ENCODE measurements around the gene RAB23. TPM values are rescaled to one million over a fixed set of nuclear protein-coding genes. Genes with fewer than 3 reads are reported as not detected.

Gene RAB23
- polyA plus RNA-seq, 1 experiment = 62.1 TPM

DNA sequence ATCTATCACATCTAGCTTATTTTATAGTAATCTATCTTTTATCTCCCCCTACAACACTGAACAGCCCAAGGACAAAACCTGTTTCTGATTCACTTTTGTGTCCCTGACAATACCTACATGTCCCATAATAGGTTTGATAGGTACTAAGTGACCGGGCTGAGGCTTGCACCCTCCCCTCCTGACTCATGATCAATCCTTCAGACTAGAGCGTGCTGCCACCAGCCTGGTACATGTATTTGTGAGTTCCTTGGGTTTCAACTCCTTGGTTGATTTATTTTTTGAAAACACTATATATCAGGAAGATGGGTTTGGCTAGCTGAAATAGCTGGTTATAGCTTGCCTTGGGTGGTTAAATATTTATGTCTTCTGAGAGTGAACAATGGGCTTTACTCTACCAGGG, 41.6 kb upstream of the RAB23 start:
- Histone ChIP-seq H3K9me3 (ENCODE audit: control insufficient read depth, insufficient read depth, low read length) (no peaks in the 10 kb centered on the region), H3K27me3 (ENCODE audit: control insufficient read depth, insufficient read depth, low read length) (no peaks in the 10 kb centered on the region), H3K4me3 (ENCODE audit: low read depth, low read length) (no peak overlapping the region), H3K27ac (ENCODE audit: low read depth, low read length) (peak overlapping the region; percentile 95)
- ChIA-PET POLR2A (no interaction called here), CTCF (interaction anchor here (0.5 to 1.0 kb wide), 2 partner anchors 52 to 107 kb away, joined by 3 to 7 read pairs; no protein-coding TSS in a partner anchor)
- DNase-seq (ENCODE audit: low read depth, low spot score) = no peak
- TF ChIP-seq, protein P1, sequence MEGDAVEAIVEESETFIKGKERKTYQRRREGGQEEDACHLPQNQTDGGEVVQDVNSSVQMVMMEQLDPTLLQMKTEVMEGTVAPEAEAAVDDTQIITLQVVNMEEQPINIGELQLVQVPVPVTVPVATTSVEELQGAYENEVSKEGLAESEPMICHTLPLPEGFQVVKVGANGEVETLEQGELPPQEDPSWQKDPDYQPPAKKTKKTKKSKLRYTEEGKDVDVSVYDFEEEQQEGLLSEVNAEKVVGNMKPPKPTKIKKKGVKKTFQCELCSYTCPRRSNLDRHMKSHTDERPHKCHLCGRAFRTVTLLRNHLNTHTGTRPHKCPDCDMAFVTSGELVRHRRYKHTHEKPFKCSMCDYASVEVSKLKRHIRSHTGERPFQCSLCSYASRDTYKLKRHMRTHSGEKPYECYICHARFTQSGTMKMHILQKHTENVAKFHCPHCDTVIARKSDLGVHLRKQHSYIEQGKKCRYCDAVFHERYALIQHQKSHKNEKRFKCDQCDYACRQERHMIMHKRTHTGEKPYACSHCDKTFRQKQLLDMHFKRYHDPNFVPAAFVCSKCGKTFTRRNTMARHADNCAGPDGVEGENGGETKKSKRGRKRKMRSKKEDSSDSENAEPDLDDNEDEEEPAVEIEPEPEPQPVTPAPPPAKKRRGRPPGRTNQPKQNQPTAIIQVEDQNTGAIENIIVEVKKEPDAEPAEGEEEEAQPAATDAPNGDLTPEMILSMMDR (IDR thresholded peaks at IDR 0.05; ENCODE audit: low read depth, low read length) = no peak

DNA sequence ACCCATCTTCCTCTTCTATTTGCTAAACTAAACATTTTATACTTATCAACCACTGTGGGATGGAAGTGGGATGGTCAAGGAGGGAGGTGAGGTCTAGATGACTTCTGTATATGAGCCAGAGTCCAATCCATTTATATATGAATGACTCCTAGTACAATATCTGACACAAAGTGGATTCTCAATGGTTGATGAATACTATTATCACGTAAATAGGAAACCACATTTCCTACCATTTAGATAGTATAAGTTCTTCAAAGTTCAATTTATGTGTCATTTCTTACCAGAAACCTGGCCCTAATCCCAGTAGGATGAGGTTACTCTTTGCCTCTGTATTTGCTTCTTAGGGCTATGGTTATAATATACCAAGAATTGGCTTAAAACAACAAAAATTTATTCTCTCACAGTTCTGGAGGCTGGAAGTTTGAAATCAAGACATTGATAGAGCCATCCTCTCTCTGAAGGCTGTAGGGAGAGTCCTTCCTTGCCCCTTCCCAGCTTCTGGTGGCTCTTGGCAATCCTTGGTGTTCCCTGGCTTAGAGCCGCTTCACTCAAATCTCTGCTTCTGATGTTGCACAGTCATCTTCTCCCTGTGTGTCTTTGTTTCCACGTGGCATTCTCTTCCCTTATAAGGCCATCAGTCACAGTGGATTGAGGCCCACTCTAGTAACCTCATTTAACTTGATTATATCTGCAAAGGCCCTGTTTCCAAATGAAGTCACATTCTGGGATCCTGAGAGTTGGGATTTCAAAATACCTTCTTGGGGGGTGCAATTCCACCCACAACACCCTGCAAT, 41.0 kb upstream of the RAB23 start:
- no peaks in the 10 kb centered on the region for H3K27me3 ChIP-seq (ENCODE audit: control insufficient read depth, insufficient read depth, low read length)
- TF ChIP-seq, protein P1 (IDR thresholded peaks at IDR 0.05; ENCODE audit: low read depth, low read length) = no peak
- DNase-seq (ENCODE audit: low read depth, low spot score) = peak; percentile 84
- ChIA-PET POLR2A (interaction anchor here (1.1 to 2.9 kb wide), 2 partner anchors 41 to 51 kb away, joined by 4 to 11 read pairs; partner anchors contain the start of gene RAB23), CTCF (interaction anchor here (0.5 to 1.0 kb wide), 2 partner anchors 53 to 108 kb away, joined by 3 to 7 read pairs; no protein-coding TSS in a partner anchor)
- H3K4me3 ChIP-seq (ENCODE audit: low read depth, low read length) = no peak overlapping the region
- H3K9me3 ChIP-seq (ENCODE audit: control insufficient read depth, insufficient read depth, low read length) = no peaks in the 10 kb centered on the region
- peak overlapping the region; percentile 95 for H3K27ac ChIP-seq (ENCODE audit: low read depth, low read length)

DNA sequence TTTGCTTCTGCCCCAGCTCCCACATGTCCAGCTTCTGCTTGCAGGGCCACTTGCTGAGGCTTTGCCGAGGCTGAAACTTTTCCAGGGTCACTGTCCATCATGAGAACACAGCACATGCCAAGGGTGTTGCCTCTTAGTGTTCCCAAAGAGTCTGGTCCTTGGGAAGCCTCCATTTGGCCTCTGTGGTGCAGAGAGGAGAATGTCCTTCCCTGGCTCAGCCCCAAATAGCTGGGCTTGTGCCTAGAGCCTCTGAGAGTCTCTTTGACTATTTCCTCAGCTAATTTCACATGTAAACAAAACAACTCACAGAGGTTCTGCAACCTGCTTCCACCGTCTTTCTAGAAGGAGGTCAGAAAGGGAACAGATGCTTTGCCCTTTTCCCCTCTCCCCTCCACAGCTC, 40.4 kb upstream of the RAB23 start:
- CTCF ChIA-PET = interaction anchor here (0.7 to 2.5 kb wide), 3 partner anchors 54 to 411 kb away, joined by 3 to 11 read pairs (median 3); no protein-coding TSS in a partner anchor
- POLR2A ChIA-PET = interaction anchor here (1.1 to 2.9 kb wide), 2 partner anchors 41 to 51 kb away, joined by 4 to 11 read pairs; partner anchors contain the start of gene RAB23
- Histone ChIP-seq H3K9me3 (ENCODE audit: control insufficient read depth, insufficient read depth, low read length) (no peaks in the 10 kb centered on the region), H3K27ac (ENCODE audit: low read depth, low read length) (peak overlapping the region; percentile 89), H3K4me3 (ENCODE audit: low read depth, low read length) (no peak overlapping the region), H3K27me3 (ENCODE audit: control insufficient read depth, insufficient read depth, low read length) (no peaks in the 10 kb centered on the region)
- TF ChIP-seq, protein P1 (IDR thresholded peaks at IDR 0.05; ENCODE audit: low read depth, low read length) = no peak
- no peak for DNase-seq (ENCODE audit: low read depth, low spot score)

GRCh38 chr6:57261926-57262325, 39.8 kb upstream of the RAB23 start:
- CTCF ChIA-PET = interaction anchor here (0.6 to 2.5 kb wide), 4 partner anchors 54 to 411 kb away, joined by 3 to 11 read pairs (median 3); no protein-coding TSS in a partner anchor
- no peak overlapping the region for H3K27ac ChIP-seq (ENCODE audit: low read depth, low read length)
- TF ChIP-seq, protein P1 (IDR thresholded peaks at IDR 0.05; ENCODE audit: low read depth, low read length) = no peak
- no peaks in the 10 kb centered on the region for H3K27me3 ChIP-seq (ENCODE audit: control insufficient read depth, insufficient read depth, low read length)
- no peaks in the 10 kb centered on the region for H3K9me3 ChIP-seq (ENCODE audit: control insufficient read depth, insufficient read depth, low read length)
- POLR2A ChIA-PET = interaction anchor here (0.6 to 2.9 kb wide), 3 partner anchors 40 to 52 kb away, joined by 3 to 11 read pairs (median 4); partner anchors contain the start of gene RAB23
- DNase-seq (ENCODE audit: low read depth, low spot score) = no peak
- H3K4me3 ChIP-seq (ENCODE audit: low read depth, low read length) = no peak overlapping the region

- ChIA-PET POLR2A (no interaction called here), CTCF (no interaction called here)
- TF ChIP-seq, protein P1 (IDR thresholded peaks at IDR 0.05; ENCODE audit: low read depth, low read length) = no peak
- Histone ChIP-seq H3K4me3 (ENCODE audit: low read depth, low read length) (no peak overlapping the region), H3K27ac (ENCODE audit: low read depth, low read length) (no peak overlapping the region), H3K9me3 (ENCODE audit: control insufficient read depth, insufficient read depth, low read length) (no peaks in the 10 kb centered on the region), H3K27me3 (ENCODE audit: control insufficient read depth, insufficient read depth, low read length) (no peaks in the 10 kb centered on the region)
- DNase-seq (ENCODE audit: low read depth, low spot score) = no peak
These were observed 37.0 kb upstream of the RAB23 start for GRCh38 chr6:57259064-57259463.

All from AG04450 (cell line).